Natural killer cell (primary cell): Measurements from ENCODE around the gene DUOXA1. TPM values are rescaled to one million over a fixed set of nuclear protein-coding genes. Genes with fewer than 3 reads are reported as not detected.

Source experiments
- ATAC-seq, 3 donors: fragments of 150-1000 bp in 2 of 3; fragments of 200-7000 bp in 1 of 3; cut with Tn5 transposase; 1 replicate in 1 of 3; 2 replicates in 2 of 3; pipeline ENCODE4 v1.10.0; 2021; ENCODE audit warnings: mild to moderate bottlenecking in 2 of 3, moderate library complexity in 2 of 3
- DNase-seq, 2 donors: peaks; one replicate each; pipeline versions ENCODE4 v3.0.0 to v3.0.0-alpha.2; 2013 to 2021; ENCODE audit warnings: mixed read lengths in 1 of 2
- H3K27ac ChIP-seq: one replicate; pipeline ENCODE4 v1.5.1; 2013; ENCODE audit warnings: mild to moderate bottlenecking, low read length
- H3K27me3 ChIP-seq: one replicate; pipeline ENCODE4 v1.6.1; 2013; ENCODE audit warnings: low read length; ENCODE audit not compliant: control insufficient read depth, insufficient read depth
- H3K36me3 ChIP-seq: one replicate; pipeline ENCODE4 v1.6.1; 2013; ENCODE audit warnings: low read length; ENCODE audit not compliant: control insufficient read depth, insufficient read depth
- H3K4me1 ChIP-seq: one replicate; pipeline ENCODE4 v1.6.1; 2013; ENCODE audit warnings: low read length; ENCODE audit not compliant: control insufficient read depth, insufficient read depth
- H3K4me3 ChIP-seq: one replicate; pipeline ENCODE4 v1.5.1; 2013; ENCODE audit warnings: low read length
- H3K9me3 ChIP-seq: one replicate; pipeline ENCODE4 v1.6.1; 2013; ENCODE audit warnings: low read length; ENCODE audit not compliant: control insufficient read depth, insufficient read depth
- H3K27ac Mint-ChIP-seq, 2 donors: one replicate each; pipeline ENCODE4 v1.8.0; 2022; ENCODE audit warnings: mild to moderate bottlenecking in 2 of 2, mixed read lengths in 2 of 2, moderate library complexity in 1 of 2
- H3K27me3 Mint-ChIP-seq, 2 donors: one replicate each; pipeline ENCODE4 v1.8.0; 2022; ENCODE audit warnings: low read depth in 2 of 2, mixed read lengths in 2 of 2
- H3K36me3 Mint-ChIP-seq: one replicate; pipeline ENCODE4 v1.8.0; 2022; ENCODE audit warnings: mixed read lengths
- H3K4me1 Mint-ChIP-seq, 2 donors: one replicate each; pipeline ENCODE4 v1.8.0; 2022; ENCODE audit warnings: mixed read lengths in 2 of 2
- H3K4me3 Mint-ChIP-seq: one replicate; pipeline ENCODE4 v1.8.0; 2022; ENCODE audit warnings: mild to moderate bottlenecking, moderate library complexity, mixed read lengths
- H3K9me3 Mint-ChIP-seq, 2 donors: one replicate each; pipeline ENCODE4 v1.8.0; 2022; ENCODE audit warnings: mixed read lengths in 2 of 2
- CTCF ChIP-seq: fragments of 200-600 bp; IDR thresholded peaks from one replicate; pipeline ENCODE4 v1.8.0; 2022; ENCODE audit warnings: antibody characterized with exemption
- WGBS: methylation state at CpG from one replicate; pipeline ENCODE4 v1.1.7; 2013; ENCODE audit warnings: missing lambda C conversion rate; ENCODE audit not compliant: insufficient coverage; 5-methylcytosine and 5-hydroxymethylcytosine counted together
- intact Hi-C: fragments of 100-400 bp; cut with micrococcal nuclease; formaldehyde crosslinking; loops from one replicate; pipeline ENCODE4 v1.14.2; 2022
- total RNA-seq, 4 donors: library from RNA; stranded (reverse); fragments of 120-200 nt in 1 of 4; gene quantifications; one replicate each; pipeline versions ENCODE4 v1.2.3 to v1.2.4, GENCODE V29; 2013 to 2022

Gene DUOXA1
- total RNA-seq, 3 donors from 2014 or later (not counting 1 experiment from before 2014, with no cell fraction given): 0.39 to 0.40 TPM; not detected in 1

GRCh38 chr15:45126535-45127158 lies 3.0 kb downstream of the DUOXA1 start:
- TF ChIP-seq CTCF: peak; percentile 65
- ATAC-seq: peak in 2 of 3 donors; percentile 58 to 70
- no peaks in the 10 kb centered on the region for H3K36me3 Mint-ChIP-seq
- H3K27ac ChIP-seq: no peak overlapping the region
- intact Hi-C loops: loop anchor here (1.0 kb wide), 1 partner anchor 273 kb away; no protein-coding TSS in a partner anchor
- H3K36me3 ChIP-seq: no peaks in the 10 kb centered on the region
- H3K4me1 Mint-ChIP-seq: no peaks in the 10 kb centered on the region
- no peaks in the 10 kb centered on the region for H3K9me3 Mint-ChIP-seq
- H3K4me3 Mint-ChIP-seq: no peak overlapping the region
- H3K9me3 ChIP-seq: no peaks in the 10 kb centered on the region
- no peak overlapping the region for H3K27ac Mint-ChIP-seq
- H3K27me3 ChIP-seq: peaks cover 30% of the 10 kb centered on the region
- WGBS: no CpG with 5 or more reads among the region's 2 CpGs
- peak in 1 of 2 donors; percentile 72 for DNase-seq
- no peak overlapping the region for H3K4me3 ChIP-seq
- peaks cover 12% of the 10 kb centered on the region for H3K4me1 ChIP-seq
- peaks cover 43 to 62% of the 10 kb centered on the region in 2 donors for H3K27me3 Mint-ChIP-seq

GRCh38 chr15:45123397-45123796 lies 6.3 kb downstream of the DUOXA1 start:
- Mint-ChIP-seq H3K27ac (no peak overlapping the region), H3K9me3 (no peaks in the 10 kb centered on the region), H3K27me3 (peaks cover 31 to 47% of the 10 kb centered on the region in 2 donors), H3K4me3 (no peak overlapping the region), H3K36me3 (no peaks in the 10 kb centered on the region), H3K4me1 (peaks cover under 1 to 1% of the 10 kb centered on the region in 2 donors)
- ATAC-seq: no peak
- no peaks in the 10 kb centered on the region for H3K4me1 ChIP-seq
- intact Hi-C loops: no loop called here
- peaks cover 10% of the 10 kb centered on the region for H3K27me3 ChIP-seq
- no peak overlapping the region for H3K4me3 ChIP-seq
- no peaks in the 10 kb centered on the region for H3K9me3 ChIP-seq
- no peak for DNase-seq
- H3K36me3 ChIP-seq: no peaks in the 10 kb centered on the region
- H3K27ac ChIP-seq: no peak overlapping the region
- no peak for TF ChIP-seq CTCF

- H3K4me1 Mint-ChIP-seq: peaks cover 7 to 8% of the 10 kb centered on the region in 2 donors
- DNase-seq (no peak), ATAC-seq (no peak)
- H3K27me3 Mint-ChIP-seq: peaks cover 33 to 47% of the 10 kb centered on the region in 2 donors
- H3K27ac Mint-ChIP-seq: no peak overlapping the region
- H3K4me1 ChIP-seq: peaks cover 5% of the 10 kb centered on the region
- WGBS: 85% methylated on average over 7 of the region's 7 CpGs
- intact Hi-C loops: no loop called here
- no peak overlapping the region for H3K27ac ChIP-seq
- no peak for TF ChIP-seq CTCF
- no peak overlapping the region for H3K4me3 Mint-ChIP-seq
- no peaks in the 10 kb centered on the region for H3K9me3 ChIP-seq
- H3K4me3 ChIP-seq: no peak overlapping the region
- no peaks in the 10 kb centered on the region for H3K36me3 ChIP-seq
- peaks cover 13% of the 10 kb centered on the region for H3K27me3 ChIP-seq
- no peaks in the 10 kb centered on the region for H3K9me3 Mint-ChIP-seq
- H3K36me3 Mint-ChIP-seq: no peaks in the 10 kb centered on the region
Observed at GRCh38 chr15:45122719-45123118, 7.0 kb downstream of the DUOXA1 start.
